GM10266 (cell line): Measurements from ENCODE around the gene PICALM.

ENCODE experiments used
- DNase-seq: peaks from one replicate; pipeline ENCODE4 v3.0.0; 2012; ENCODE audit errors: extremely low spot score
- CTCF ChIP-seq: IDR thresholded peaks from 2 replicates; pipeline ENCODE4 v1.5.1; 2012; ENCODE audit warnings: mild to moderate bottlenecking, low read depth; ENCODE audit not compliant: control insufficient read depth, insufficient read depth; ENCODE audit errors: missing control alignments

The PICALM gene

GRCh38 chr11:85949798-85950197, 119.1 kb downstream of the PICALM start:
- no peak for TF ChIP-seq CTCF
- DNase-seq: no peak

DNA sequence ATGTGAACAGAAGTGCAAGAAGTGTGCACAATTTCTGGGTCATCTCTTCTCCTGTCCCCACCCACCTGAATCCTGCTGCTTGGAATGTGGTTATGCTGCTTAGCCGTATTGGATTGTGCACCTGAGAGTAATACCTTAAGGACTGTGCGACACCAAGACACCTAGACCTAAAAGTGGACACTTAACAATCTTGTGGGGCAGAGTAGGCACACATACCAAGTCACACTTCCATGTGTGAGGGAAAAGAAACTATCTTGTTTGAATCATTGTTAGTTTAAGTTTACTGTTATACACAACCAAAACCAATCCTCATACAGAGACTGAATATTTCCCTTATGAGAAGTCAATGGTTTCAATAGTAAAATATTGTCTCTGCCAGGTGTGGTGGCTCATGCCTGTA, 120.0 kb downstream of the PICALM start:
- DNase-seq: no peak
- no peak for TF ChIP-seq CTCF

DNA sequence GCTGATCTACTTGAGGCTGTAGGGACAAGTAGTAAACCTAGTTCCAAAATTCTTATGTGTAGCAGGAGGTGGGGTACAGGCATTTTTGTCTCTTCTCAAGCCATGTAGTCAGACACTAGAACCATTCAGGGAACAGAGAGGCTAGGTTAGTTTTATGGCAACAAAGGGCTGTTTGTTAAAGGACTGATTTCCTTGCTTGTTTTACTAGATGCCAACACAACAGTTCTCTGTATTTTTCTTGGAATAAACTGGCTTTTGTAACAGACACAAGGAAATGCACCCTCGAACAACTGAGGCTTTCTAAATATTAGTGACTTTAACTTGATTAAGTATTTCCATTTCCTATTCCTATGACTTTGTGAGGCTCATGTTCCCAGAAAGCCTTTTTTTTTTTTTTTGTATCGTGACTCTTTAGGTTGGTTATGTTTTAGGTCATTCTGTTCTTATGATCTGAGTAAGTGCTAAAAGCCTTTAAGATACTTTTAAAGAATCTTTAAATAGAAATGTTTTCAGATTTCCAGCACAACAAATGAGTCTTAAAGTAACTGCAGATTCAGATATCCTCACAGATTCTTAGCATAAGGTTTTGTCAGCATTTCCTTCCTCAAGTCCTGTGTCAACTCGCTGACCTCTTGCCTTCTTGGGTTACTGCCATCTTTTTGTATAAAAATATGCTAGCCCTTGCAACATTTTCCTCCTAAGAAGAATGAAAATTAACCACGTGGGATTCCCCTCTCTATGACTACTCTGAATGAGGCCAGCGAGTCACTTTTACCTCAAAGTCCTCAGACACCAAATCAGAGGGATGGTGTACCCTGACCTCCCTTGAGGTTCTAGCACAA, 121.2 kb downstream of the PICALM start:
- peak; percentile 41 for DNase-seq
- TF ChIP-seq CTCF: no peak

- TF ChIP-seq CTCF: no peak
- no peak for DNase-seq
These were observed 122.7 kb downstream of the PICALM start for GRCh38 chr11:85946221-85946620.

DNA sequence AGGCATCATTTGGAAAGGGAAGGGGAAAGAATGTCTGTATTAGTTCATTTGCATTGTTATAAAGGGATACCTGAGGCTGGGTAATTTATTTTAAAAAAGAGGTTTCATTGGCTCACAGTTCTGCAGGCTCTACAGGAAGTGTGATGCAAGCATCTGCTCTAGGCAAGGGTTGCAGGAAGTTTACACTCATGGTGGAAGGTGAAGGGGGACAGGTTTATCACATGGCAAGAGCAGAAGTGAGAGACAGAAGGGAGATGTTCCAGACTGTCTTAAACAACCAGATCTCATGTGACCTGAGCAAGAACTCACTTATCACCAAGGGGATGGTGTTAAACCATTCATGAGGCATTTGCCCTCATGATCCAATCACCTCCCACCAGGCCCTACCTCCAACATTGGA, 123.1 kb downstream of the PICALM start:
- DNase-seq: no peak
- TF ChIP-seq CTCF: no peak

DNA sequence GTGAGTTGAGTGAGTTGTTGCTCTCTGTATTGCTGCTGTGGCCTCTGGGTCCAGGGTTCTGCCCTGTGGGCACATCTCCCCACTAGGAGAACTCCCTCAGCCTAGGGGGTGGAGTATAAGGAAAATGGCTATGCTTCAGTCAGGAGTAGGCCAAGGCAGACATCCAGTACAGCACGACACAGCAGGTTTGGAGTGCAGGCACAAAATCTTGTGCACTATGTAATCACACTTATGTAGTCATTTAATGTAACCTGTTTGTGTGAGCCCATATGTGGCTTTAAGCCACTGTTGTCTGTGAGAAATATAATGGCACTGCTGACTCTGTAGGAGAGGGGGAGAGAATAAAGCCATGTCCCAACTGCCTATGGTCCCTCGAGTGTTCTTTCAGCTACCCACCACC, 123.6 kb downstream of the PICALM start:
- no peak for TF ChIP-seq CTCF

DNA sequence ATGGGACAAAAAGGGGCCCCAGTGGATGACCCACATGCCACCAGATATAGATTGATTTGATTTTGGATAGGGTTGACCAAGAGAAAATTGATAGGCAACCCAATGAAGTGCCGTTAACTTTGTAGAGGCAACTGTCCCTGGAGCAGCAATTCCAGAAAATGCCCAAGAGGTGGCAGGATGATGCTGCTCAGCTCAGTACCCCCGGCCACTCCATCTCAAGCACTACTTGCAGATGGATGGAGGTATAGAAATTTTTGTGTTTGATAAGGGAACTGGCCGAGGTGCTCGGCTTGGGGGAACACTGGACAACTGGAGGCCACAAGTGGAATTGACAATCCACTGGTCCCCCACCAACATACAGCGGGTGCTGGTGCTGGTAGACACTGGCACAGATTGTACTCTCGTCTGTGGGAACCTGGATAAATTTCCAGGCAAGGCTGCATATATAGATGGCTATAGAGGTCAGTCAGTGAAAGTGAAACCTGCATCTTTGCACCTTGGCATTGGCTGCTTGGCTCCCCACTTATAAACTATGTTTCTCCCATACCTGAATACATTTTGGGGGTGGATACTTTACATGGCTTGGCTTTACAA, 127.4 kb downstream of the PICALM start:
- TF ChIP-seq CTCF: peak; percentile 68
- DNase-seq: peak; percentile 71

More for the DNA sequence above, 123.6 kb downstream of the PICALM start:
- DNase-seq: no peak
